ENCODE results near the gene CHRND.
A peak's percentile ranks its signal among the peaks of the same experiment; 100 is the strongest.

CHRND gene

DNA sequence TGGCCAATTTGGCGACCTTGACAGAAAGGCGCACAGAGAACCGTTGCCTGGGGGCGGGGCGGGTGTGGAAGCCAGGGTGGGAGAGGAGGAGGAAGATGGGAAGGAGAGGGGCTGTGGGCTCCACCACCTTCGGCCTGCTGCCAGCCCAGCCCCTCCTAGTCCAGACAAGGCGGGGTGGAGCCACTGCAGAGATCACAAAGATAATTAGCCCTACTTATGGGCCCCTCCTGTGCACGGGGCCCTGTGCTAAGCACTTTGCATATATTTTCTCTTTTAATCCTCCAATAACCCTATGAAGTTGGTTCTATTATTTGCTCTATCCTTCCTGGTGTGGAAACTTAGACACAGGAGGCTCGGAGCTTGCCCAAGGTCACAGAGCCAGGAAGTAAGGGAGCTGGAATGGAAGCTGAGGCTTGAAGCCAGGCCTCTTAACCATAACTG is 24.6 kb upstream of the CHRND start:
- H3K4me3 ChIP-seq (ENCODE audit: low read depth, low read length), result no peak overlapping the region
- H3K36me3 ChIP-seq (ENCODE audit: control insufficient read depth in 2 of 2, insufficient read depth in 1 of 2, low read length in 2 of 2), result no peaks in the 10 kb centered on the region
- ChIA-PET CTCF (interaction anchor here (1.0 kb wide), 1 partner anchor 20 kb away, joined by 5 read pairs; no protein-coding TSS in a partner anchor), POLR2A (interaction anchor here (0.6 kb wide), 1 partner anchor 524 kb away, joined by 6 read pairs; no protein-coding TSS in a partner anchor)
- H3K27ac ChIP-seq (ENCODE audit: extremely low read depth, low read depth, low read length), result no peak overlapping the region
- H3K4me1 ChIP-seq (ENCODE audit: control insufficient read depth, insufficient read depth, low read length), result no peaks in the 10 kb centered on the region
- TF ChIP-seq ZBTB8A (tag by site-specific recombination; IDR thresholded peaks at IDR 0.05) (no peak), ZBTB20 (tag by site-specific recombination; IDR thresholded peaks at IDR 0.05) (0 out of 2 replicates have a peak, but pooled peaks have one; percentile 28), ZNF157 (tag by site-specific recombination; IDR thresholded peaks at IDR 0.05) (no peak), ZNF10 (tag by site-specific recombination; IDR thresholded peaks at IDR 0.05) (no peak), ZNF112 (tag by site-specific recombination; IDR thresholded peaks at IDR 0.05) (no peak)
- no peaks in the 10 kb centered on the region for H3K9me3 ChIP-seq (ENCODE audit: control insufficient read depth, insufficient read depth, low read depth, low read length)

GRCh38 chr2:232501794-232502390 is 24.1 kb upstream of the CHRND start:
- POLR2A ChIA-PET, result interaction anchor here (0.6 kb wide), 1 partner anchor 525 kb away, joined by 6 read pairs; no protein-coding TSS in a partner anchor
- TF ChIP-seq ZNF157 (tag by site-specific recombination; IDR thresholded peaks at IDR 0.05) (no peak), SP2 (tag by site-specific recombination; IDR thresholded peaks at IDR 0.05) (no peak), KLF10 (tag by site-specific recombination; IDR thresholded peaks at IDR 0.05) (no peak), KLF1 (tag by site-specific recombination; IDR thresholded peaks at IDR 0.05) (no peak), ZNF580 (tag by site-specific recombination; IDR thresholded peaks at IDR 0.05) (no peak), ZNF404 (tag by site-specific recombination; IDR thresholded peaks at IDR 0.05) (no peak), ZNF785 (tag by site-specific recombination; IDR thresholded peaks at IDR 0.05) (no peak), ZNF521 (tag by site-specific recombination; IDR thresholded peaks at IDR 0.05) (no peak)
- H3K36me3 ChIP-seq (ENCODE audit: control insufficient read depth in 2 of 2, insufficient read depth in 1 of 2, low read length in 2 of 2), result no peaks in the 10 kb centered on the region
- H3K4me1 ChIP-seq (ENCODE audit: control insufficient read depth, insufficient read depth, low read length), result no peaks in the 10 kb centered on the region
- no peak overlapping the region for H3K4me3 ChIP-seq (ENCODE audit: low read depth, low read length)
- CTCF ChIA-PET, result interaction anchor here (0.7 to 1.0 kb wide), 2 partner anchors 20 to 22 kb away, joined by 3 to 5 read pairs; no protein-coding TSS in a partner anchor
- H3K27ac ChIP-seq (ENCODE audit: extremely low read depth, low read depth, low read length), result no peak overlapping the region
- no peaks in the 10 kb centered on the region for H3K9me3 ChIP-seq (ENCODE audit: control insufficient read depth, insufficient read depth, low read depth, low read length)

DNA sequence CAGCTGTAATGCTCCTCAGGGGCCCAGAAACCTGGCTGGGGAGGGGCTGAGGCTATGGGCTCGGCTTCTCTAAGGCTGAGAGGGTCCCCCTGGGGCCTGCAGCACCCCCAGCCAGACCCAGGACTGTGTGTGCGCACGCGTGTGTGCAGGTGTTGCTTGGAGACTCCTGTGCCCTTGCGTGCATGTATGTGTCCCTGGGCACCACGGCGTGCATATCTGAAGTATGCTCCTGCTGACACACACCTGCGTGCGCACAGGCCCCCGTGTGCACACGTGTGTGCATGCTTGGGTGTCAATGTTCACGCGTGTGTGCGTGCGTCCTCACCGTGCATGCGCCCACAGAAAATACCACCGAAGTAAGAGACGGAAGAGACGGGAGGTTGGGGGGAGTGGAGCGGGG is 23.4 kb upstream of the CHRND start:
- TF ChIP-seq ZNF350 (tag by site-specific recombination; IDR thresholded peaks at IDR 0.05) (no peak), PRDM2 (tag by site-specific recombination; IDR thresholded peaks at IDR 0.05; ENCODE audit: borderline replicate concordance) (no peak), HOXD13 (CRISPR knock-in tag; IDR thresholded peaks at IDR 0.05; ENCODE audit: borderline replicate concordance) (no peak), ZNF174 (tag by site-specific recombination; IDR thresholded peaks at IDR 0.05) (no peak)
- ChIA-PET CTCF (interaction anchor here (0.7 kb wide), 1 partner anchor 21 kb away, joined by 3 read pairs; no protein-coding TSS in a partner anchor), POLR2A (no interaction called here)
- no peaks in the 10 kb centered on the region for H3K36me3 ChIP-seq (ENCODE audit: control insufficient read depth in 2 of 2, insufficient read depth in 1 of 2, low read length in 2 of 2)
- H3K4me1 ChIP-seq (ENCODE audit: control insufficient read depth, insufficient read depth, low read length), result no peaks in the 10 kb centered on the region
- H3K27ac ChIP-seq (ENCODE audit: extremely low read depth, low read depth, low read length), result no peak overlapping the region
- H3K4me3 ChIP-seq (ENCODE audit: low read depth, low read length), result no peak overlapping the region
- no peaks in the 10 kb centered on the region for H3K9me3 ChIP-seq (ENCODE audit: control insufficient read depth, insufficient read depth, low read depth, low read length)
